Measurements from ENCODE around the gene TSEN34.

The TSEN34 gene

DNA sequence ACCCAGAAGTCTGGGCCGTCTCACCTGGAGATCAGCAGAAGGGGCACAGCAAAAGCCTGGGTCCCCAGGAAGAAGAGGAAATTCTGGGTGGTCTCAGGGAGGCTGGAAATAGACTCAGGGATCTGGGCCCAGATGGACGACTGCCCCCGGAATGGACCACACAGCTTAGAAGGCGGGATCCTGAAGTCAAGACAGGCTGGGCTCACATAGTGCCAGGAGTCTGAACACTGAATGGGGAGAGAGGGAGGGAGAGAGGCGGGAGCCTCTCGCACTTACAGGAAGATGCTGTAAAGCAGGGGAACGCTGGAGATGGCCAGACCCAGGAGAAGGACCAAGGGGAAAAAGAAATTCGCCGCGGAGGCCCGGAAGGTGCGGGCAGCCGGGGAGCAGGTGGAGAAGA, 30.3 kb upstream of the TSEN34 start:
- TF ChIP-seq, protein P1, sequence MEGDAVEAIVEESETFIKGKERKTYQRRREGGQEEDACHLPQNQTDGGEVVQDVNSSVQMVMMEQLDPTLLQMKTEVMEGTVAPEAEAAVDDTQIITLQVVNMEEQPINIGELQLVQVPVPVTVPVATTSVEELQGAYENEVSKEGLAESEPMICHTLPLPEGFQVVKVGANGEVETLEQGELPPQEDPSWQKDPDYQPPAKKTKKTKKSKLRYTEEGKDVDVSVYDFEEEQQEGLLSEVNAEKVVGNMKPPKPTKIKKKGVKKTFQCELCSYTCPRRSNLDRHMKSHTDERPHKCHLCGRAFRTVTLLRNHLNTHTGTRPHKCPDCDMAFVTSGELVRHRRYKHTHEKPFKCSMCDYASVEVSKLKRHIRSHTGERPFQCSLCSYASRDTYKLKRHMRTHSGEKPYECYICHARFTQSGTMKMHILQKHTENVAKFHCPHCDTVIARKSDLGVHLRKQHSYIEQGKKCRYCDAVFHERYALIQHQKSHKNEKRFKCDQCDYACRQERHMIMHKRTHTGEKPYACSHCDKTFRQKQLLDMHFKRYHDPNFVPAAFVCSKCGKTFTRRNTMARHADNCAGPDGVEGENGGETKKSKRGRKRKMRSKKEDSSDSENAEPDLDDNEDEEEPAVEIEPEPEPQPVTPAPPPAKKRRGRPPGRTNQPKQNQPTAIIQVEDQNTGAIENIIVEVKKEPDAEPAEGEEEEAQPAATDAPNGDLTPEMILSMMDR (IDR thresholded peaks at IDR 0.05; ENCODE audit: low read depth, low read length, missing control alignments), result no peak
- peak overlapping the region; percentile 74 for H3K4me3 ChIP-seq (replicated peaks; ENCODE audit: low read depth, low read length)
- DNase-seq (ENCODE audit: extremely low read depth, low read depth), result no peak

DNA sequence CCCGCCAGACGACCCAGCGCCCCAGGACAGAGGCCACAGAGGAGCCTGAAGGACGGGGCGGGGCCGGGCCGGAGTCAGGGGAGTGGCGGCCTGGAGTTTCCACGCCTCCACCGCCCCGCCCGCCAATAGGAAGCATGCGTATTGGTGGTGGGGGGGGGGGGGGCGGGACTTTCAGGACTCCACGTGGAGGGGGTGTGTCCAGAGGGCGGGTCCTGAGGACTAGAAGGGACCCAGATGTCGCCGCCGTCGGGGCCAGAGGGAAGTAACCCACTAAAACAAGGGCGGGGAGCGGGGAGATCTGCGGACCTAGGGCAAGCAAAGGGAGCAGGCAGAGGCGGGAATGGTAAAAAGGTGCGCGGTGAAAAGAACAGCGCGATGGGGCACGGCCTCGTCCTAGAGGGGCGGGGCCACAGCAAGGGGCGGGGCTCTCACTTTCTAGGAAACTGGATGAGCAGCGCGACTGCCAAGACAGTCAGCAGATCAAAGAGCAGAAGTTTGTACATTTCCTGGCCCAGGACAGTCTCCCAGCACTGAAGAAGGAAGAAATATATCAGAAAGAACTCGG, 28.8 kb upstream of the TSEN34 start:
- peak overlapping the region; percentile 29 for H3K4me3 ChIP-seq (replicated peaks; ENCODE audit: low read depth, low read length)
- no peak for DNase-seq (ENCODE audit: extremely low read depth, low read depth)
- TF ChIP-seq, protein P1 (IDR thresholded peaks at IDR 0.05; ENCODE audit: low read depth, low read length, missing control alignments), result no peak

DNA sequence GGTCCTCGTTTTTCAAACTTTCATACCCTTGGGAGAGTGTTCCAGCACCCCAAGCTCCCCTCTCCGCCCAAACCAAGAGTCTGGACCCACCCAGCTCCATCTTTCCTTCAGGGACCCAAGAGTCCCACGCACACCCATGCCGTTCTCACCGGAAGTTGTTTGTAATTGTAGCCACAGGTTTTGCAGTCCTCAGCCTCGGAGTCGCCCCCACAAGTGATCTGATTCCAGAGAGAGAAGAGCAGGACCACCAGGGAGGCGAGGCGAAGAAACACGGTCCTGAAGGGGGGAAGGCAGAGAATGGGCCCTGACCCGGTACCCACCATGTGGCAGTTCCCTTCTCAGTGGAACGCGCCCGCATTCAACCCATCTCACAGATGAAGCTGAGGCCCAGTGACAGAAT, 28.2 kb upstream of the TSEN34 start:
- TF ChIP-seq, protein P1 (IDR thresholded peaks at IDR 0.05; ENCODE audit: low read depth, low read length, missing control alignments), result no peak
- no peak for DNase-seq (ENCODE audit: extremely low read depth, low read depth)
- no peak overlapping the region for H3K4me3 ChIP-seq (replicated peaks; ENCODE audit: low read depth, low read length)

DNA sequence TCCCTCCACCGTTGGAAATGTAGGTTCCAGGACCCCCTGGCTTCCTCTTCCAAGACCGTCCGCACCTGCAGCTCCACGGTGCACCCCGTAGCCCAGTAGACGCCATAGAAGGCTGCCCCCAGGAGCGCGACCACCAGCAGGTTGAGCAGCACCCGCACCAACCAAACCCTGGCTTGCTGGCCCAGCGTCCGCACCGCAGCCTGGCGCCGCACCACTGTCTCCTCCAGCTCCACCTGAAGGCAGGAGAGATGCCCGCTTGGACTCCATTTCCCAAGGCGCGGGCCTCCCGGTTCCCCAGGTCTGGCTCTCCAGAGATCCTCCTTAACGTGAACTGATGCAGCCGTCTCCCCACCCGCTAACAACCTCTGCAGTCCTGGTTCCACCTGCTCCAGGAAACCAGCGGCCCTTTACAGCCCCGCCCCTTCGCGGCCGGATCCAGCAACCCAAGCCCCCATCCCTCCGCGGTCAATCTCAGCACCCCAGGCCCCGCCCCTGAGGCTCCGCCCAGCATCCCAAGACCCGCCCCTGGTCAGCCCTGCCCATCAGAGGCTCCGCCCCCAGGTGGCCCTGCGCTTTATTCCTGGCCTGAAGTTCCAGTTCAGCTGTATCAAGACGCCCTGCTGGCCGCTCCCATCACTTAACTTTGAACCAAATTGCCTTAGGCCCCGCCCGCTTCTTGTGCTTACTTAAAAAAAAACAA, 26.6 kb upstream of the TSEN34 start:
- no peak overlapping the region for H3K4me3 ChIP-seq (replicated peaks; ENCODE audit: low read depth, low read length)
- DNase-seq (ENCODE audit: extremely low read depth, low read depth), result no peak

DNA sequence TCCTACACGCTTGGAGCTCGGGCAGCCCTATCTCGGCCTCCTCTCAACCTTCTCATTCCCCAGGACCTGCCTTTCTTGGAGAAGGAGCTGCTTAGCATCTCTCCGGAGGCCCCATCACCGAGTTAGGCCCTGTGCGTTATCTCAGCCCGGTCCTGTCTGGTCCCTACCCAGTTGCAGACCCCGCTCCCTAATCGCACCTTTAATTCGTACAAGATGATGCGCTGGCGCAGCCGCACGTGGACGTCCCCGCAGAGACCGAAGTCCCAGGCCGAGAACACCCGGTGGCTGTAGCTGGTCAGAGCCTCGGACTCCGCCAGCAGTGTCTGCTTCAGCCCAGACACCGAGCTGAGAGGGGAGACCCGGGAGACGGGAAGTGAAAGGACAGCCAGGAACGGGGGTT, 25.9 kb upstream of the TSEN34 start:
- no peak overlapping the region for H3K4me3 ChIP-seq (replicated peaks; ENCODE audit: low read depth, low read length)
- TF ChIP-seq, protein P1 (IDR thresholded peaks at IDR 0.05; ENCODE audit: low read depth, low read length, missing control alignments), result no peak
- DNase-seq (ENCODE audit: extremely low read depth, low read depth), result no peak

More for the DNA sequence above, 26.6 kb upstream of the TSEN34 start:
- TF ChIP-seq, protein P1 (IDR thresholded peaks at IDR 0.05; ENCODE audit: low read depth, low read length, missing control alignments), result no peak

DNA sequence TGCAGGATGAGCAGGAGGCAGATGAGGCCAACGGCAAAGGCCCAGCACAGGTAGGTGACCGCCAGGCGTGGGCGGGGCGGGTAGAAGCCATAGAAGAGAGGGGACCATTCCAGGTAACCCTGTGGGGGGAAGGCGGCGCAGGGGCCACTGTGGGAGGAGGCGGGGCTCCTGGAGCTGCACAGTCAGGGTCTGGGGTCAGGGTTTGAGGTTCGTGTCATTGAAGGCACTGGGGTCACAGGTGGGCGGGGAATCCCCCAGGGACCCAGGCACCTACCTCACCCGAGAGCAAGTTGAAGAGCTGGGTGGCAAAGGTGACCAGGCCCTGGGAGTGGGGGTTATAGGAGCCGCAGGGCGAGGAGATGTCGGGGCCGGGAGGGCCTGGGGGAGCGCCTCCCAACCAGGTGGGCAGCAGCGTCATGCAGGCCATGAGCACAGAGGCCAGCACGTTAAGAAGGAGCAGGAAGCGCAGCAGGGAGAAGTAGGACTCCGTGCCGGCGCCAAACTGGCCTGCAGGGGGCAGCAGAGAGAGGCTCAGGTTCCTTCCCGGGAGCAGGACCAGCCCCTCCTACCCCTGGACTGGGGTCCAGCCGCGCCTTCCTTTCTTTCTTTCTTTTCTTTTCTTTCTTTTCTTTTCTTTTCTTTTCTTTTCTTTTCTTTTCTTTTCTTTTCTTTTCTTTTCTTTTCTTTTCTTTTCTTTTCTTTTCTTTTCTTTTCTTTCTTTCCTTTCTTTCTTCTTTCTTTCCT, 22.8 kb upstream of the TSEN34 start:
- no peak overlapping the region for H3K4me3 ChIP-seq (replicated peaks; ENCODE audit: low read depth, low read length)
- TF ChIP-seq, protein P1 (IDR thresholded peaks at IDR 0.05; ENCODE audit: low read depth, low read length, missing control alignments), result peak; percentile 85
- peak; percentile 70 for DNase-seq (ENCODE audit: extremely low read depth, low read depth)
